Transverse colon (tissue), 4 donors: ENCODE results near the gene TNXB. TPM values are rescaled to one million over a fixed set of nuclear protein-coding genes. Genes with fewer than 3 reads are reported as not detected.
"Not testable (repeated sequence)": the region's sequence is repeated elsewhere in the genome, so short reads cannot be mapped to it uniquely, and the experiment has no call there.

Source experiments
- DNase-seq: peaks from one replicate; pipeline ENCODE4 v3.0.0-alpha.2; 2019
- H3K27ac ChIP-seq, 4 donors: fragments of 200-600 bp; sonication (generic); 2 replicates each; pipeline ENCODE4 v1.5.1; 2016 to 2018; ENCODE audit warnings: inconsistent platforms in 4 of 4
- H3K27me3 ChIP-seq: fragments of 200-600 bp; sonication (generic); 2 replicates; pipeline ENCODE4 v1.5.1; 2017; ENCODE audit warnings: inconsistent platforms
- H3K36me3 ChIP-seq, 4 donors: fragments of 200-600 bp; sonication (generic); 2 replicates each; pipeline ENCODE4 v1.5.1; 2017 to 2019; ENCODE audit warnings: inconsistent platforms in 4 of 4
- H3K4me1 ChIP-seq, 4 donors: fragments of 200-600 bp; sonication (generic); 2 replicates each; pipeline ENCODE4 v1.5.1; 2017 to 2020; ENCODE audit warnings: inconsistent platforms in 4 of 4
- H3K4me3 ChIP-seq, 4 donors: fragments of 200-600 bp; sonication (generic); 1 replicate in 1 of 4; 2 replicates in 3 of 4; pipeline versions ENCODE4 v1.5.1 to v1.6.1; 2017 to 2019; ENCODE audit warnings: inconsistent platforms in 4 of 4
- H3K9me3 ChIP-seq, 2 donors: fragments of 200-600 bp; sonication (generic); 2 replicates each; pipeline ENCODE4 v1.5.1; 2017 to 2019; ENCODE audit warnings: inconsistent platforms in 2 of 2
- WGBS, 2 donors: methylation state at CpG; one replicate each; pipeline ENCODE4 v1.1.5; 2018; ENCODE audit warnings: low coverage in 1 of 2; 5-methylcytosine and 5-hydroxymethylcytosine counted together
- in situ Hi-C, 4 donors: fragments of 200-750 bp; cut with MboI; loops; one replicate each; pipeline versions ENCODE4 v1.15.0 to v1.15.1; 2017; ENCODE audit warnings: low sequenced_read_pairs in 3 of 4, low pct_ligation_motif_present in 1 of 4, low pct_unique_long_range_greater_than_20kb in 1 of 4
- intact Hi-C: fragments of 100-400 bp; cut with DNase I; formaldehyde crosslinking; loops from one replicate; pipeline ENCODE4 v1.15.1; 2023; ENCODE audit warnings: low total_unique reads
- small RNA-seq, 4 donors: library from RNA; depleted of rRNA; stranded (forward); fragments of <200 nt; gene quantifications; one replicate each; pipeline ENCODE3, GENCODE V24; 2016
- total RNA-seq, 4 donors: library from RNA; depleted of rRNA; stranded (reverse); fragments of >200 nt; gene quantifications; one replicate each; pipeline ENCODE4 v1.1.0, GENCODE V29; 2016

TNXB gene
- total RNA-seq, 4 donors from 2014 or later: 47.7 to 205 (median 66.2) TPM

DNA sequence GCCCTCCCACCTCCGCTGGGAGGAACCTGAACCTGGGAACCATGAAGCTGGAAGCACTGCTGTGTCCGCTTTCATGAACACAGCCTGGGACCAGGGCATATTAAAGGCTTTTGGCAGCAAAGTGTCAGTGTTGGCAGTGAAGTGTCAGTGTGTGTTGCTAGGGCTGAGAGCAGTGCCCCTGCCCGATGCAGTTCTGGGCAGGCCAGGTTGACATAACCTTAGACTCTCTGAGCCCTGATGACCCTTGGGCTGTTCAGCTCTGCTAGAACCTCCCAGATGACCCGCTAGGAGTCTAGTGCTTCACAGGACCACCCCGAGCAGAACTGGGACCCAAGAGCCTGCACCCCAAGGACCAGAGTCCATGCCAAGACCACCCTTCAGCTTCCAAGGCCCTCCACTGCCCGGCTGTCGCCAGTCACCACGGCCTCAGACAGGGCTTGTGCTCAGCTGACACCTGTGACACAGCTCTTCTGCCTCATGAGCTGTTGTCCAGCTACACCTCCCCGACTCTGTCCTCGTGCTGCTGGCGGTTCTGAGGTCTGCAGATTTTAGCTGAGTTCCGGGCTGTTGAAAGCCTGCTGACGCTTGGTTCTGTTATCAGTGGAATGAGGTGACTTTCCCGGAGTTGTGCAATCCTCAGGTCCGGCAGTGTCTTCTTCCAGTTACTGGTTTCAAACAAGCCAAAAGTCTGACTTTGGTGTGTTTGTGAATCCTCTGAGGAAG lies 106.4 kb downstream of the TNXB start:
- H3K27me3 ChIP-seq, H3K9me3 ChIP-seq, H3K27ac ChIP-seq, intact Hi-C loops, in situ Hi-C loops, H3K36me3 ChIP-seq, H3K4me3 ChIP-seq, H3K4me1 ChIP-seq, DNase-seq: not testable (repeated sequence)
- WGBS, 2 donors: no CpG with 5 or more reads among the region's 15 CpGs

DNA sequence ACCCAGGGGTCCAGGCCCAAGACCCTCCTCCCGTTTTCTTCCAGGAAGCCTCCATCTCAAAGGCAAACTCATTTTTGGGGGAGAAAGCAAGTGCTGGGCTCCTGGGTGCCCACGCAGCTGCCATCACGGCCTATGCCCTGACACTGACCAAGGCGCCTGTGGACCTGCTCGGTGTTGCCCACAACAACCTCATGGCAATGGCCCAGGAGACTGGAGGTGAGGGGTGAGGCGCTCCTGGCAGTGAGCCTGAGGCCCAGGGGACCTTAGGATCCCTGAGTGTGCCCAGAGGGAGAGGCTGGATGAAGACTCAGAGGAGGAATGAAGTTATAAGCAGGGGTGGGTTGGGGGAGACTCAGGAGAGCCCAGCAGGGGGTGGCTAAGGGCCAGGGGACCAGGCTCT lies 112.8 kb downstream of the TNXB start:
- H3K4me3 ChIP-seq, in situ Hi-C loops, H3K27me3 ChIP-seq, H3K4me1 ChIP-seq, intact Hi-C loops, DNase-seq, H3K27ac ChIP-seq, H3K36me3 ChIP-seq, H3K9me3 ChIP-seq: not testable (repeated sequence)
- no CpG with 5 or more reads among the region's 6 CpGs for WGBS, 2 donors

- DNase-seq, H3K4me3 ChIP-seq, H3K9me3 ChIP-seq, H3K4me1 ChIP-seq, H3K36me3 ChIP-seq, H3K27me3 ChIP-seq, H3K27ac ChIP-seq, in situ Hi-C loops, intact Hi-C loops: not testable (repeated sequence)
- 97% methylated on average over 9 of the region's 14 CpGs; no CpG with 5 or more reads in 1 of the 2 donors for WGBS, 2 donors
Observed at GRCh38 chr6:31994421-31994820, 114.7 kb downstream of the TNXB start.

Small RNA genes within 50 kb of the gene (small RNA-seq; reads per million reads assigned to genes)
- gene RNA5SP206: 0 reads per million in 4 donors

Other genes with a start within 250 kb of the TNXB start
- 10 to 100 TPM; 21.1 to 88.7 (median 65.4) TPM for gene NEU1, start 246.5 kb downstream of the TNXB start, total RNA-seq
- 100 to 1,000 TPM; 149 to 734 (median 395) TPM for gene SLC44A4, start 230.3 kb downstream of the TNXB start, total RNA-seq
- gene EHMT2, start 211.6 kb downstream of the TNXB start, total RNA-seq: 10 to 100 TPM; 25.9 to 33.3 (median 27.9) TPM
- 1 to 10 TPM in 1 of 4 donors, under 1 TPM in 3; 0.14 to 1.3 (median 0.77) TPM for gene ZBTB12, start 207.3 kb downstream of the TNXB start, total RNA-seq
- gene C2, start 181.6 kb downstream of the TNXB start, total RNA-seq: 1 to 10 TPM; 4.6 to 9.4 (median 7.5) TPM
- 10 to 100 TPM in 3 of 4 donors, 1 to 10 TPM in 1; 9.0 to 59.7 (median 39.6) TPM for gene CFB, start 163.2 kb downstream of the TNXB start, total RNA-seq
- gene NELFE, start 150.4 kb downstream of the TNXB start, total RNA-seq: 100 to 1,000 TPM in 1 of 4 donors, 10 to 100 TPM in 3; 59.2 to 114 (median 88.0) TPM
- gene SKIC2, start 150.2 kb downstream of the TNXB start, total RNA-seq: 100 to 1,000 TPM in 1 of 4 donors, 10 to 100 TPM in 3; 52.8 to 173 (median 71.3) TPM
- gene DXO, start 137.2 kb downstream of the TNXB start, total RNA-seq: 10 to 100 TPM; 17.5 to 29.9 (median 20.9) TPM
- gene C4A, start 127.3 kb downstream of the TNXB start, total RNA-seq: 100 to 1,000 TPM in 1 of 4 donors, 10 to 100 TPM in 3; 16.9 to 210 (median 33.6) TPM
- gene C4B, start 94.5 kb downstream of the TNXB start, total RNA-seq: 100 to 1,000 TPM in 1 of 4 donors, 10 to 100 TPM in 3; 20.3 to 137 (median 64.0) TPM
- gene CYP21A2, start 70.9 kb downstream of the TNXB start, total RNA-seq: under 1 TPM in 3 of 4 donors, not detected in 1; 0.27 to 0.64 (median 0.40) TPM
- 100 to 1,000 TPM in 2 of 4 donors, 10 to 100 TPM in 2; 59.0 to 139 (median 98.5) TPM for gene ATF6B, start 18.9 kb upstream of the TNXB start, total RNA-seq
- gene FKBPL, start 20.9 kb upstream of the TNXB start, total RNA-seq: 1 to 10 TPM in 2 of 4 donors, not detected in 2; 3.0 to 3.3 TPM
- gene PRRT1, start 42.6 kb upstream of the TNXB start, total RNA-seq: 1 to 10 TPM in 2 of 4 donors, not detected in 2; 2.4 to 2.7 TPM
- gene PPT2, start 44.8 kb upstream of the TNXB start, total RNA-seq: 10 to 100 TPM; 13.1 to 80.0 (median 28.1) TPM
- gene EGFL8, start 55.3 kb upstream of the TNXB start, total RNA-seq: 10 to 100 TPM in 3 of 4 donors, 1 to 10 TPM in 1; 2.6 to 79.4 (median 16.2) TPM
- 10 to 100 TPM; 17.9 to 67.2 (median 50.1) TPM for gene AGPAT1, start 66.7 kb upstream of the TNXB start, total RNA-seq
- 100 to 1,000 TPM in 3 of 4 donors, 10 to 100 TPM in 1; 36.0 to 212 (median 120) TPM for gene RNF5, start 69.1 kb upstream of the TNXB start, total RNA-seq
- 1 to 10 TPM; 1.1 to 9.0 (median 2.7) TPM for gene AGER, start 74.9 kb upstream of the TNXB start, total RNA-seq
- 10 to 100 TPM; 34.4 to 87.5 (median 41.3) TPM for gene PBX2, start 80.9 kb upstream of the TNXB start, total RNA-seq
- 1 to 10 TPM in 3 of 4 donors, under 1 TPM in 1; 1.00 to 8.6 (median 6.7) TPM for gene GPSM3, start 83.3 kb upstream of the TNXB start, total RNA-seq
- 10 to 100 TPM in 2 of 4 donors, 1 to 10 TPM in 2; 2.6 to 24.3 (median 9.6) TPM for gene NOTCH4, start 114.7 kb upstream of the TNXB start, total RNA-seq